ENCODE results near the gene EIF1. TPM values are rescaled to one million over a fixed set of nuclear protein-coding genes. Genes with fewer than 3 reads are reported as not detected.

Gene EIF1
- total and polyA plus RNA-seq, 10 donors: 313 to 897 (median 613) TPM

- Histone ChIP-seq H3K27ac (no peak overlapping the region), H3K27me3 (replicated peaks in 1 of 7) (no peaks in the 10 kb centered on the region), H3K4me1 (peaks cover 10 to 23% (median 14%) of the 10 kb centered on the region in 6 donors), H3K4me3 (no peak overlapping the region), H3K9me3 (no peaks in the 10 kb centered on the region), H3K36me3 (no peaks in the 10 kb centered on the region)
- intact Hi-C loops (cut with DNase I; ENCODE audit: low total_unique reads): no loop called here
- peak; percentile 67 for DNase-seq
- WGBS, 5 donors: 89 to 97% (median 91%) methylated on average over 9 to 13 of the region's 13 CpGs
- no peak for TF ChIP-seq POLR2AphosphoS5 (IDR thresholded peaks at IDR 0.05)
- TF ChIP-seq POLR2A (IDR thresholded peaks at IDR 0.05): no peak
- no peak for TF ChIP-seq CTCF (IDR thresholded peaks at IDR 0.05 in 8 of 11, conservative IDR thresholded peaks at IDR 0.05 in 3 of 11)
These were observed 36.8 kb upstream of the EIF1 start for GRCh38 chr17:41651625-41652460.

DNA sequence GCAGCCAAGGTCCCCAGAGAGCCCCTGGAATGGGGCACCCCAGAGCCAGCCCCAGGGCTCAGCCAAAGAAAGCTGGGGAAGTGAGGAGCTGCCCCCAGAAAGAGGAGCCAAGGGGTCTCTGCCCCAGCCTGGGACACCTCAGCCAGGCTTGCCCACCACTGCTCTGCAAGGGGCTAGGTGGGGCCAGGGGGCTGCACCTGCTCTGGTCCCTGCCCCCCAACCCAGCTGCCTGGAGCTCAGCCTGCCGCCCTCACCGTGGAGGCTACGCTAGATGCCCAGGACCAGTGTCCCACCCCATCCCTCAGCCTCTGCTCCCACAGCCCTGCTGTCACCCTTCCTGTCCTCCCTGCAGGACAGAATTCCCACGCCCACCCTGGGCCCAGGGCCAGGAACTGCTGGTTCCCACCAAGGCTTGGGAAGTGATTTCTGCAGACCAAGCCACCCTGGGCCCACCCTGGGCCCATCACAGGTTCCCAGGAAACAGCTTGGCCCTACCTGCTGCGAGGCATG lies 36.2 kb upstream of the EIF1 start:
- no peak overlapping the region for H3K27ac ChIP-seq

GRCh38 chr17:41653421-41653820 lies 35.3 kb upstream of the EIF1 start:
- peak; percentile 36 for DNase-seq
- Histone ChIP-seq H3K27ac (no peak overlapping the region), H3K27me3 (replicated peaks in 1 of 7) (no peaks in the 10 kb centered on the region), H3K36me3 (no peaks in the 10 kb centered on the region), H3K4me1 (peaks cover 3 to 11% (median 5%) of the 10 kb centered on the region in 6 donors), H3K4me3 (no peak overlapping the region), H3K9me3 (no peaks in the 10 kb centered on the region)
- TF ChIP-seq CTCF (IDR thresholded peaks at IDR 0.05 in 8 of 11, conservative IDR thresholded peaks at IDR 0.05 in 3 of 11): no peak
- no peak for TF ChIP-seq POLR2AphosphoS5 (IDR thresholded peaks at IDR 0.05)
- no peak for TF ChIP-seq POLR2A (IDR thresholded peaks at IDR 0.05)
- WGBS, 5 donors: 89 to 94% (median 90%) methylated on average over 5 of the region's 5 CpGs
- intact Hi-C loops (cut with DNase I; ENCODE audit: low total_unique reads): no loop called here

More for the DNA sequence above, 36.2 kb upstream of the EIF1 start:
- Histone ChIP-seq H3K27me3 (replicated peaks in 1 of 7) (no peaks in the 10 kb centered on the region), H3K9me3 (no peaks in the 10 kb centered on the region), H3K4me3 (no peak overlapping the region), H3K4me1 (peaks cover 10 to 20% (median 14%) of the 10 kb centered on the region in 6 donors), H3K36me3 (no peaks in the 10 kb centered on the region)
- 79 to 86% (median 83%) methylated on average over 1 to 5 of the region's 5 CpGs for WGBS, 5 donors
- intact Hi-C loops (cut with DNase I; ENCODE audit: low total_unique reads): no loop called here
- TF ChIP-seq CTCF (IDR thresholded peaks at IDR 0.05 in 8 of 11, conservative IDR thresholded peaks at IDR 0.05 in 3 of 11) (no peak), POLR2AphosphoS5 (IDR thresholded peaks at IDR 0.05) (no peak)
- peak; percentile 59 for DNase-seq
